ENCODE data around the gene SVOP.

SVOP gene

DNA sequence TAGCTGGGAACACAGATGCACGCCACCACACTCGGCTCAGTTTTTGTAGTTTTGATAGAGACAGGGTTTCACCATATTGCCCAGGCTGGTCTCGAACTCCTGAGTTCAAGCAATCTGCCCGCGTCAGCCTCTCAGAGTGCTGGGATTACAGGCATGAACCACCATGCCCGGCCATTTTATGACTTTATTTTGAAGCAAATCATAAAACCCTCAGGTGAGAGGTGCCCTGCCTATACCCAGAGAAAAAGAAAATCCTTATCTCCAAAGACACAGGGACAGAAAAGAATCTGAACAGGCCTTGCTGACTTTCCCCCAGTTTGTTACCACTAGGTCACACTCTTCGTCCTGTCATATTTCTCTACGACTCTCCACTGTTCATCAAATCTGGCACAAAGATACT, 92.2 kb downstream of the SVOP start:
- H3K79me2 ChIP-seq (ENCODE audit: insufficient read depth, low read length): no peaks in the 10 kb centered on the region
- H3F3A ChIP-seq (ENCODE audit: insufficient read depth): no peaks in the 10 kb centered on the region
- H3K9ac ChIP-seq (ENCODE audit: low read length): no peak overlapping the region
- H2AFZ ChIP-seq (ENCODE audit: low read depth, low read length, severe bottlenecking): no peak overlapping the region
- TF ChIP-seq EZH2phosphoT487 (conservative IDR thresholded peaks at IDR 0.05; ENCODE audit: low read length): no peak
- TF ChIP-seq, protein P1, sequence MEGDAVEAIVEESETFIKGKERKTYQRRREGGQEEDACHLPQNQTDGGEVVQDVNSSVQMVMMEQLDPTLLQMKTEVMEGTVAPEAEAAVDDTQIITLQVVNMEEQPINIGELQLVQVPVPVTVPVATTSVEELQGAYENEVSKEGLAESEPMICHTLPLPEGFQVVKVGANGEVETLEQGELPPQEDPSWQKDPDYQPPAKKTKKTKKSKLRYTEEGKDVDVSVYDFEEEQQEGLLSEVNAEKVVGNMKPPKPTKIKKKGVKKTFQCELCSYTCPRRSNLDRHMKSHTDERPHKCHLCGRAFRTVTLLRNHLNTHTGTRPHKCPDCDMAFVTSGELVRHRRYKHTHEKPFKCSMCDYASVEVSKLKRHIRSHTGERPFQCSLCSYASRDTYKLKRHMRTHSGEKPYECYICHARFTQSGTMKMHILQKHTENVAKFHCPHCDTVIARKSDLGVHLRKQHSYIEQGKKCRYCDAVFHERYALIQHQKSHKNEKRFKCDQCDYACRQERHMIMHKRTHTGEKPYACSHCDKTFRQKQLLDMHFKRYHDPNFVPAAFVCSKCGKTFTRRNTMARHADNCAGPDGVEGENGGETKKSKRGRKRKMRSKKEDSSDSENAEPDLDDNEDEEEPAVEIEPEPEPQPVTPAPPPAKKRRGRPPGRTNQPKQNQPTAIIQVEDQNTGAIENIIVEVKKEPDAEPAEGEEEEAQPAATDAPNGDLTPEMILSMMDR (IDR thresholded peaks at IDR 0.05; ENCODE audit: insufficient read depth, low read length, poor library complexity, severe bottlenecking): no peak
- no peaks in the 10 kb centered on the region for H3K27me3 ChIP-seq (ENCODE audit: low read length)
- H3K27ac ChIP-seq (ENCODE audit: low read depth, low read length): no peak overlapping the region
- no peaks in the 10 kb centered on the region for H3K9me3 ChIP-seq (ENCODE audit: insufficient read depth, low read length)
- no peak overlapping the region for H3K4me2 ChIP-seq (ENCODE audit: low read depth, low read length, poor library complexity, severe bottlenecking)
- no peaks in the 10 kb centered on the region for H3K36me3 ChIP-seq (ENCODE audit: low read length)
- H3K4me3 ChIP-seq (ENCODE audit: insufficient read depth, low read length, poor library complexity, severe bottlenecking): no peak overlapping the region
- H4K20me1 ChIP-seq (ENCODE audit: low read depth, low read length): no peaks in the 10 kb centered on the region
- no peaks in the 10 kb centered on the region for H3K9me2 ChIP-seq (replicated peaks; ENCODE audit: insufficient read depth, low read length)

DNA sequence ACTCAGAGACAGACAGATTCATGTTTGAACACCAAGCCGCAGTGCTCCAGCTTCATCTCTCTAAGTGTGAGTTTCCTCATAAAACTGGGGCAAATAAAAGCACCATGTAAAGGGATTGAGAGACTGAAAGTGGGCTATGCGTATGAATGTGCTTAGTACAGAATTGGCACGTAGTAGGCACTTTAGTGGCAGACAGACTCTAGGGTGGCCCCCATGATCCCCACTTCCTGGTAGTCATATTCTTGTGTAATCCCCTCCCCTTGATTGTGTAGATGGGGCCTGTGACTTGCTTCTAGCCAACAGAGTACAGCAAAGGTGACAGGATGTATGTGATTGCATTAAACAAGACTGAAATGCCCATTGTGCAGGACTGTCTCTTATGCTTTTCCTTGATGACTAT, 98.0 kb downstream of the SVOP start:
- no peaks in the 10 kb centered on the region for H4K20me1 ChIP-seq (ENCODE audit: low read depth, low read length)
- no peaks in the 10 kb centered on the region for H3F3A ChIP-seq (ENCODE audit: insufficient read depth)
- no peak for TF ChIP-seq EZH2phosphoT487 (conservative IDR thresholded peaks at IDR 0.05; ENCODE audit: low read length)
- TF ChIP-seq, protein P1 (IDR thresholded peaks at IDR 0.05; ENCODE audit: insufficient read depth, low read length, poor library complexity, severe bottlenecking): no peak
- H3K9ac ChIP-seq (ENCODE audit: low read length): no peak overlapping the region
- H2AFZ ChIP-seq (ENCODE audit: low read depth, low read length, severe bottlenecking): no peak overlapping the region
- no peaks in the 10 kb centered on the region for H3K36me3 ChIP-seq (ENCODE audit: low read length)
- no peaks in the 10 kb centered on the region for H3K79me2 ChIP-seq (ENCODE audit: insufficient read depth, low read length)
- H3K27ac ChIP-seq (ENCODE audit: low read depth, low read length): no peak overlapping the region
- H3K4me3 ChIP-seq (ENCODE audit: insufficient read depth, low read length, poor library complexity, severe bottlenecking): no peak overlapping the region
- H3K4me2 ChIP-seq (ENCODE audit: low read depth, low read length, poor library complexity, severe bottlenecking): no peak overlapping the region
- no peaks in the 10 kb centered on the region for H3K27me3 ChIP-seq (ENCODE audit: low read length)
- H3K9me3 ChIP-seq (ENCODE audit: insufficient read depth, low read length): no peaks in the 10 kb centered on the region
- H3K9me2 ChIP-seq (replicated peaks; ENCODE audit: insufficient read depth, low read length): no peaks in the 10 kb centered on the region

DNA sequence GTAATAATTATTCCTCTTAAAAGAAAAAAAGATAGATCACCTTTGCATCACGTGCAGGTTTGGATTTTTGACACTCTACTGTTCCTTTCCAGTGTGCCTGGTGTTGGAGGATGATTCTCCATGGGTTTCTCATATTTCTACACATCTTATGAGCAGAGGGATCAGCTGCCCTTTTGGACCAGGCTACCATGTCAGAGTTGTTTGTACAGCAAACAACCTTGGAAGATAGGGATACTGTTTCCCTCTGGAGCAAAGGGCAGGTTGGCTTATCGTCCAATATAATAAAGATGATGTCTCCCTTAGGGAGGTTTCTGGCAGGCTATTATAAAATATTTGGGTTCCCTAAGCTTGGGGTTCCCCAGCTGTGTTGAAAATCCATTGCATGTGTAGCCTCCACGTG, 98.9 kb downstream of the SVOP start:
- H3K79me2 ChIP-seq (ENCODE audit: insufficient read depth, low read length): no peaks in the 10 kb centered on the region
- H3F3A ChIP-seq (ENCODE audit: insufficient read depth): no peaks in the 10 kb centered on the region
- H3K9ac ChIP-seq (ENCODE audit: low read length): no peak overlapping the region
- H2AFZ ChIP-seq (ENCODE audit: low read depth, low read length, severe bottlenecking): no peak overlapping the region
- H3K9me2 ChIP-seq (replicated peaks; ENCODE audit: insufficient read depth, low read length): no peaks in the 10 kb centered on the region
- no peaks in the 10 kb centered on the region for H4K20me1 ChIP-seq (ENCODE audit: low read depth, low read length)
- H3K4me3 ChIP-seq (ENCODE audit: insufficient read depth, low read length, poor library complexity, severe bottlenecking): no peak overlapping the region
- no peaks in the 10 kb centered on the region for H3K36me3 ChIP-seq (ENCODE audit: low read length)
- TF ChIP-seq EZH2phosphoT487 (conservative IDR thresholded peaks at IDR 0.05; ENCODE audit: low read length): no peak
- TF ChIP-seq, protein P1 (IDR thresholded peaks at IDR 0.05; ENCODE audit: insufficient read depth, low read length, poor library complexity, severe bottlenecking): no peak
- H3K4me2 ChIP-seq (ENCODE audit: low read depth, low read length, poor library complexity, severe bottlenecking): no peak overlapping the region
- H3K9me3 ChIP-seq (ENCODE audit: insufficient read depth, low read length): no peaks in the 10 kb centered on the region
- no peak overlapping the region for H3K27ac ChIP-seq (ENCODE audit: low read depth, low read length)
- H3K27me3 ChIP-seq (ENCODE audit: low read length): no peaks in the 10 kb centered on the region

All from SU-DHL-6 (cell line).